Stimulated activated effector memory CD8-positive, alpha-beta T cell treated with anti-CD3 and anti-CD28 coated beads, Interleukin-12 subunit alpha, Interleukin-12 subunit beta, amount 100 ng/mL, for 72 hours (primary cell): ENCODE measurements around the gene ARPP21.

Experiments used
- ATAC-seq: fragments of 150-1000 bp; cut with Tn5 transposase; 2 replicates; pipeline ENCODE4 v1.10.0; 2021
- DNase-seq, 2 donors: peaks; one replicate each; pipeline ENCODE4 v3.0.0; 2021 to 2022; ENCODE audit warnings: low spot score in 2 of 2
- H3K27ac Mint-ChIP-seq: one replicate; pipeline ENCODE4 v1.8.0; 2022; ENCODE audit warnings: mild to moderate bottlenecking, mixed read lengths
- H3K36me3 Mint-ChIP-seq: one replicate; pipeline ENCODE4 v1.8.0; 2022; ENCODE audit warnings: mild to moderate bottlenecking, mixed read lengths
- H3K4me1 Mint-ChIP-seq: one replicate; pipeline ENCODE4 v1.8.0; 2022; ENCODE audit warnings: mixed read lengths
- H3K4me3 Mint-ChIP-seq: one replicate; pipeline ENCODE4 v1.8.0; 2022; ENCODE audit warnings: mild to moderate bottlenecking, mixed read lengths
- H3K9me3 Mint-ChIP-seq: one replicate; pipeline ENCODE4 v1.8.0; 2022; ENCODE audit warnings: mixed read lengths

Gene ARPP21

DNA sequence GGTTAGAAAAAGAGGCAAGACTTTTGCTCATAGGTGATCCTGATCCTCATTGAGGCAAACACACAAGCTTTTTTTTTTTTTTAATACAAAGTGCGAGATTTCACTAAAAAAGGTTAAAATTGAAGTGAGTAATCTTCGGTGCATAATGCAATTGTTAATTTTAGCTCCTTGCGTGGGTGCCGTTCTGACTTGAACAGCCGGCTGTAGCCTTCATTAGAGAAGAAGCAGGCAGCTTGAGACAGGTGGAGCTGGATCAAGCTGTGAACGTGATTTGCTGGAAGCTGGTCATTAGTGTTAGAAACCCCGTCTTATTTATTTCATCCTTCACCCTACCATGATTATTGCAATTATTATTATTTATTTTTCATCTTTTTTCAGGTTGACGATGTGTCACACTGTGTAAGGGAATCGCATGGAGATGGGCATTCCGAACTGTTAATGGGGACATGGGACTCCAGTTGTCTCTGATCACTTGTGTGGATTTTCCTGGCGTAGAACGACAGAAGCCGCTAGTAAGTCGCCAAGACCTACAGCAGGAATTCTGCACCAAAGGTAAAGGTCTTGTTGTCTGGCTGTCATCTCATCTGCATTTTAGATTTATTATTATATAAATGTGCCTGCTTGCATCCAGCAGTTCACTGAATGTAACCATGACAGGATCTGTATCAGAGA lies 40.2 kb downstream of the ARPP21 start:
- Mint-ChIP-seq H3K36me3 (no peaks in the 10 kb centered on the region), H3K4me3 (no peak overlapping the region), H3K9me3 (peaks cover 18% of the 10 kb centered on the region), H3K4me1 (no peaks in the 10 kb centered on the region), H3K27ac (no peak overlapping the region)
- no peak for ATAC-seq
- DNase-seq: no peak

DNA sequence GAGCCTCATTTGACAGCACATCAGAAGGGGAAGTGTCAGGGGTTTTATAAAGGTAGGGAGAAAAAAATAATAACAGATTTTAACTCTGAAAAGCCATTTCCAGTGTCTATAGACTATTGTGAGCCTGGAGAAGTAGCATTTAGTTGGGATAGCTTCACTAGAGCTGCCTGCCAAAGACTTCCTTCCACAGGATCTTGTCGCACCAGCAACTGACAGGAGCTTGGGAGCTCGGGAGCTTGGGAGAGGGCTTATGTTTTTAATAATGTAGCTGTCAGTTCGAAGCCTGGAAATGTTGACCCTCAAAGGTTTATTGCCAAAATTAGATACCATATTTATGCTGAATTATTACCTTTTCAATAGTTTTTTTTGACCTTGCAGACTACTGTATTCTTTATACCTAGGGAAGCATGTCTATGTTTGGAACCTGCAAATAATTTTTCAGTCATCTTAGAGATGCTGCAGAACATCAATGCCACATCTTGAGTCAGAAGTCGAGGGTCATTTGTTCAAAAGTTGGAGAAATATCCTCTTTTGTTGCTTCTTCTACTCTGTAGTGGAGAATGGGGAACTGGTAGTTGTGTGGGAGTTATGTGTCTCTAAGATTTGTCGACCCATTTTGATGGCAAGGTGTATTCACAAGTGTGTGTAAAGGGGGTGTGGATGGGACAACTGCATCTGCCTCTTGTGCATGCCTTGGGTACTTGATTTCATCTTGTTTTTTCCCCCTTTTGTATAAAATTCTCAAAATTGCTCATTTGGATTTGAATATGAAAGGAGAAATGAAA lies 41.7 kb downstream of the ARPP21 start:
- no peak for ATAC-seq
- peaks cover 18% of the 10 kb centered on the region for H3K9me3 Mint-ChIP-seq
- no peak overlapping the region for H3K4me3 Mint-ChIP-seq
- DNase-seq: no peak
- H3K36me3 Mint-ChIP-seq: no peaks in the 10 kb centered on the region
- H3K4me1 Mint-ChIP-seq: no peaks in the 10 kb centered on the region
- H3K27ac Mint-ChIP-seq: no peak overlapping the region

DNA sequence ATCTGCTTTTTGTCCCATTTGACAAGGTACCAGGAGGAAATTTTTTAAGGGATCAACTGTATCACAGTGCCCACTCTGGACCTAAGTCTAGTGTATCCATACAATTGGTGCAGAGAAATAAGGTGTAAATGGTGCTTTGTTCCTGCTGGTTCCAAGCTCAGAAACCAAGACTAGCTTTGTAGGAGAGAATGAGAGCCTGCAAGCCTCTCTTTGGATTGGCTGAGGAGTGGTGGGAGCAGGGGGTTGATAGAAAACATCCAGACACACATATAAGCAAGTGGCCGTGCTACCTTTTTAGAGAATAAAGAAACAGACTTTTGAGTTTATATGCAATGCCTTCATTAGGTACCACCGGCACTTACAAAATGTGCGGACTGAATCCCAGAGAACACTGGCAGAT lies 45.8 kb downstream of the ARPP21 start:
- Mint-ChIP-seq H3K4me3 (no peak overlapping the region), H3K9me3 (peaks cover 11% of the 10 kb centered on the region), H3K4me1 (no peaks in the 10 kb centered on the region), H3K36me3 (no peaks in the 10 kb centered on the region), H3K27ac (no peak overlapping the region)
- ATAC-seq (no peak), DNase-seq (no peak)

DNA sequence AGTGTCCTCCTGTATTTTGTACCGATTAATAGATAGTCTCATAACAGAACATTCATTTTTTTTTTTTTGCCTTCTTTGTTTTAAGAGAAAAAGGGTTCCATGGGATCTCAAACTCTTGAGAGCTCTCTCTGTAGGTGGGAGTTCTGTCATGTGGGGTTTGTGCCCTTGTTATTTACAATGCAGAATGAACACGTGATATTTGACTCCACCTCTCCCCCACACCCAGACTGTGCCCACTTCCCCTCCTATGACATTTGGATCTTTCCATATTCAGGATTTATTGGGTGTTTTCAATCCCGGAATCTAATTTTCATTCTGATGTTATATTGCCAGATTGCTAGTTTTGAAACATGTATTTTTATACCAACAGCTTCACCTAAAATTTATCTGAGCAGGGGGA lies 49.5 kb downstream of the ARPP21 start:
- Mint-ChIP-seq H3K4me1 (no peaks in the 10 kb centered on the region), H3K9me3 (peaks cover 12% of the 10 kb centered on the region), H3K27ac (no peak overlapping the region), H3K36me3 (no peaks in the 10 kb centered on the region), H3K4me3 (no peak overlapping the region)
- DNase-seq (no peak), ATAC-seq (no peak)

DNA sequence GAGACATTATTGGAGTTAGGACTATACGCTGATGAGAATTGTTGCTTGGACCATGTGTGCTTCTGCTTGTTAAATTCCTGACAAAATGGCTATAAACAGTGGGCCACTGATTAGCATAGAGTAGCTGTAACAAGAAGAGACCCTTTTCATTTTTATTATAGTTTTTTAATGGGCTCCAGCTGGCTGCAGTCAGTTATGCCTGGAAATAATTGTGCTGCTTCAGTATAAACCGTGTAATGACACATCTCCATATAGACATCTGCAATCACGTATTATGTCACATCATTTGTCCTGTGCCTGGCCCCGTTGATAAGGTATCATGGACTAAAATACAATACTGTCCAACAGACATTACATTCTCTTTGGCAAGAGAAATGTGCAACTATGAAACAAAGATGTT lies 50.9 kb downstream of the ARPP21 start:
- no peaks in the 10 kb centered on the region for H3K4me1 Mint-ChIP-seq
- no peak for DNase-seq
- no peaks in the 10 kb centered on the region for H3K36me3 Mint-ChIP-seq
- no peak for ATAC-seq
- peaks cover 12% of the 10 kb centered on the region for H3K9me3 Mint-ChIP-seq
- H3K4me3 Mint-ChIP-seq: no peak overlapping the region
- no peak overlapping the region for H3K27ac Mint-ChIP-seq

DNA sequence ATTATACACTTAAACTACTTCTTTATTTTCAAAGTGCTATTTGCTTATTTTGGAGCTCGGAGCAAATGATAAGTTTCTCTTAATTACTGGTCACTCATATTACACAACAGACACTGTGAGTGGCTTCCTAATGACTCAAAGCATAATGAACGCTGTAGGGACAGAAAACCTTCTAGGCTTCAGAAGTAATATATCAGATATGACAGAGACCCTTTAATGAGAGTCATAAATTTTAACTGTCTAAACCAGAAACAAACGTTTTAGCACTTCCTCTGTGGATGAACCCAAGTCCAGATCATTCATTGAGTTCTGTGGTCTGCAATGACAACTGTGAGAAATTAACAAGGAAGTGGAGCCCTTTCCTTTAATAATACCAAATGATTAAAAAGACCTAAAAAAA lies 66.6 kb downstream of the ARPP21 start:
- no peaks in the 10 kb centered on the region for H3K4me1 Mint-ChIP-seq
- H3K4me3 Mint-ChIP-seq: no peak overlapping the region
- ATAC-seq: no peak

DNA sequence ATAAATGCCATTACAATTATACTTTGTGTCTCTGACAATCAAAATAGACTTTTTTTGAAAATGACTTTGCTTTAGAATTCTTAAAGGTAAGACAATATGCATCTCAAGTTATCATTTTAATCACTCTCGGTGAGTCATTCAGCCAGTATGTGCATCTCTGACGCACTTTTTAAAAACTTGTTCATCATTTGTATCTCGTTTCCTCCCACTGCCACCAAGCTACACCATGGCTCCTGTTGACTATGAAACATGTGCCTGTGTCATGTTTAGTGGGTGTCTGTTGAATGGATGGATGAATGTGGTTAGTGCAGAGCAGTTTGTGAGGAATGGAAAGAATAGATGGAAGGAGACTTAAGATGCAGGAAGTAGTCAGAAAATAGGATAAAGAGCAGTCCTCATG lies 68.6 kb downstream of the ARPP21 start:
- H3K27ac Mint-ChIP-seq: no peak overlapping the region
- no peak for DNase-seq
- H3K4me3 Mint-ChIP-seq: no peak overlapping the region
- no peaks in the 10 kb centered on the region for H3K36me3 Mint-ChIP-seq
- H3K9me3 Mint-ChIP-seq: peaks cover 6% of the 10 kb centered on the region
- ATAC-seq: no peak
- no peaks in the 10 kb centered on the region for H3K4me1 Mint-ChIP-seq

More for the DNA sequence above, 66.6 kb downstream of the ARPP21 start:
- Mint-ChIP-seq H3K27ac (no peak overlapping the region), H3K9me3 (peaks cover 4% of the 10 kb centered on the region), H3K36me3 (no peaks in the 10 kb centered on the region)
- no peak for DNase-seq

DNA sequence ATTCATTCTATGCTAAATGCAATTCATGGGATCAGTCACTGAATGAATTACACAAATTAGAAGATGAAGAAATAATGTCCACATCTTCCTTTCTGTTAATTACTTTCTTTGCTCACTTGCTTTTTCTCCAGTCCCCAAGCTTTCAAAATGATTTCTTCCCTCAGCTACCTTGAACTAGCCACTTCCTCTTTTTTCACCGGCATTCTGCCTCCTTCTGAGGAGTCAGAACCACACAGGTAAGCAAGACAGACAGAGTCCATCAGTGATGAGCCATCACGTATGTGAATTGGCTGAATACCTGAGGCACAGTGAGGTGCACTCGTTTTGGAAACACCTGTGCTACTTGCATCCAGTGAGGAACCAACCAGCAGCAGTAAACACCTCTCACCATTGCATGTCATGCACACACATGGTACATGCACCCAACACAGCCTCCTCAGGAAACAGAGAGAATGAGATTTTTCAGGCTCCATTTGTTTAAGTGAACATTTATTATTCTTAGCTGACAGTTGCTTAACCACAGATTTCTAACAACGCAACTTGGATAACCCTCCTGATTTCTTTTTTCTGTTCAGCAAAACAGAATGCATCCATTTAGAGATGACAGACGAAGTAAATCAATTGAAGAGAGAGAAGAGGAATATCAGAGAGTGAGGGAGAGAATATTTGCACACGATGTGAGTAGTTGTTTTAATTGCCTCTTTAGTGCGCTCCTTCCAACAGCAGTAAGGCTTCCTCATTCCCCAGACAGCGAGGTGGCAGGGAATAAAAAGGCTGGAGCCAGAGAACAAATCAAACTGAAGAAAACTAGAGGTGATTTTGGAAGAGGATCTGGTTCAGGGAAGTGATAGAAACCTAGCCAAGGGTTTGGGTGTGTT lies 69.3 kb downstream of the ARPP21 start:
- Mint-ChIP-seq H3K4me3 (no peak overlapping the region), H3K36me3 (no peaks in the 10 kb centered on the region), H3K27ac (no peak overlapping the region), H3K4me1 (no peaks in the 10 kb centered on the region), H3K9me3 (peaks cover 6% of the 10 kb centered on the region)
- DNase-seq: no peak
- no peak for ATAC-seq

DNA sequence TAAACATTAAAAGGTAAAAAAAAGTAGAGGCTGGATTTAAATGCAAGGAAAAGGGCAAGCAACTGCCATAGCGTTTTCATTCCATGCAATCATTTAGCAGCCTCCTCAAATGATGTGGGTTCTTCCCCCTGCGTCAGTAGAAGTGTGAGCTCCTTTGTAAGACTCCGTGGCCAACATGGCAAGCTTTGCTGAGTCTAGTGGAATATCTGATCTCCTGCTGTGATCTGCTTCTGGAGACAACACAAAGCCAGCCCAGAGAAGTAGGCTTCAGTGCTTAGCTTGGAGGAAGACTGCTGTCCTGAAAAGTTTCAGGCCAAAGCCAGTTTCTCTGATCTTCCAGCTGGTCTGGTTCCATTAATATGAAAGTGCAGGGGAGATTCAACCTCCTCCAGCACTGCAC lies 70.4 kb downstream of the ARPP21 start:
- DNase-seq (no peak), ATAC-seq (no peak)
- H3K9me3 Mint-ChIP-seq: peaks cover 6% of the 10 kb centered on the region
- no peak overlapping the region for H3K27ac Mint-ChIP-seq
- H3K36me3 Mint-ChIP-seq: no peaks in the 10 kb centered on the region
- H3K4me3 Mint-ChIP-seq: no peak overlapping the region
- no peaks in the 10 kb centered on the region for H3K4me1 Mint-ChIP-seq

DNA sequence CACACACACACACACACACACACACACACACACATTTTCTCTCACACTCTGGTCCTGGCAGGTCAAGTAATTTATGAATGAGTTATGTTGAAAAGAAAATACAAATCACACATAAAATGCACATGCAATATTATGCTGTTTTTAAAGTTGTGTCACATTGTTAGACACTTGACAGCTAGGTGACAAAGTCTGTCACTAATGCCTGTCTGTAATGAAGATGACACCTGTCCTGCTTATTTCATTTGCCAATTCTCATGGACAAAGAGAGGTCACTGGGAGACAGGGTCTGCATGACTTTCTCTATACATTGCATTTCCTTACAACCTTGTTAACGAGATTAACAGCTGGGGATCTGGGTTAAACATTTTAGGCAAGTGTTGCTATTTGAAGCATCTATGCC lies 71.2 kb downstream of the ARPP21 start:
- no peak for DNase-seq
- H3K9me3 Mint-ChIP-seq: peaks cover 13% of the 10 kb centered on the region
- no peaks in the 10 kb centered on the region for H3K4me1 Mint-ChIP-seq
- no peaks in the 10 kb centered on the region for H3K36me3 Mint-ChIP-seq
- H3K27ac Mint-ChIP-seq: no peak overlapping the region
- no peak overlapping the region for H3K4me3 Mint-ChIP-seq
- ATAC-seq: no peak

DNA sequence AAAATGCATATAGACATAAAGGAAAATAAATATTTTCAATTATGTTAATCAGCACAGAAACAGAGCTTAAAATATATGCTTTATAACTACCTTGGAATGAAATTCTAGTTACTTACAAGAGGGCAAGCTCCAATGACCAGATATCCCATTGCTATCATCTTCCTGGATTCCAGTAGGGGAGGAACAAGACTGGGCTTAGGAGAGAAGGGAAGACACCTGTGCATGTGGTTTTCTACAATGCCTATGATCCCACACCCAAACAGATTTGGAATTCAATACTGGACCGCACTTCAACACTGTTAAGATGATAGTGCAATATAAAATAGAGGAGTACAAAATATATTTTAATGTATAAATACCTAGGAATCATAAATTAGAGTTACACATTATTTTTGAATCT lies 79.6 kb downstream of the ARPP21 start:
- Mint-ChIP-seq H3K4me3 (no peak overlapping the region), H3K9me3 (peaks cover 7% of the 10 kb centered on the region), H3K36me3 (no peaks in the 10 kb centered on the region), H3K4me1 (no peaks in the 10 kb centered on the region), H3K27ac (no peak overlapping the region)
- ATAC-seq: no peak
- DNase-seq: no peak

DNA sequence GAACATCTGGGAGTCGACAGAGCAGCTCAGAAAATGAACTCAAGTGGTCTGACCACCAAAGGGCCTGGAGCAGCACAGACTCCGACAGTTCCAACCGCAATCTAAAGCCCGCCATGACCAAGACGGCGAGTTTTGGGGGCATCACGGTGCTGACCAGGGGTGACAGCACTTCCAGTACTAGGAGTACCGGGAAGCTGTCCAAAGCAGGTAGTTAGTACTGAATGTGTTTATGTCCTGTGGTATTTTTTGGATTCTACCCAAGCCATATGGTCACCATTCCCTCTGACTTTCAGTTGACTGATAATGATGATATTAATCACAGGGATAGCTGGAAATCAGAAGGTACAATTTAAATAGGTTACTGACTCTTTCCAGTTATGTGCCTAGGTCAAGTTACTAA lies 82.3 kb downstream of the ARPP21 start:
- Mint-ChIP-seq H3K36me3 (no peaks in the 10 kb centered on the region), H3K4me3 (no peak overlapping the region), H3K9me3 (peaks cover 3% of the 10 kb centered on the region), H3K4me1 (no peaks in the 10 kb centered on the region), H3K27ac (no peak overlapping the region)
- ATAC-seq (no peak), DNase-seq (no peak)

DNA sequence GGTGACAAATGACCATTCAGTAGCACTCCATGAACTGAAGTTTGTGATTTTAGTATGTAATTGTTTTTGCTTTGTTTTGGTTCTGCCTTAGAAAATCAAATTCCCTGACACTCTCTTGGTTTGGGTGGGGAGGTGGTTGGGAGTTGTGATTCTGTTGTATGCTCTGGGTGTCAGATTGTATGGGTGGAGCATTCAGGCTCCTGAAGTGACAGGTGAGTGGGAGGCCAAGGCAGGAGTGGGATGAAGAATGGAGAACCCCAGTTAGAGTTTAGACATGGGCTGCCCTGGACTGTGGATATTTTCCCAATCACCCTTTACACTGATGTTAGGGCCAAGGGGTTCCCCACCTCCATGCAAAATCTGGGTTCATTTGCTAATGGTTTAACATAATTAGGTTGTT lies 83.6 kb downstream of the ARPP21 start:
- Mint-ChIP-seq H3K9me3 (peaks cover 3% of the 10 kb centered on the region), H3K4me3 (no peak overlapping the region), H3K4me1 (no peaks in the 10 kb centered on the region), H3K27ac (no peak overlapping the region), H3K36me3 (no peaks in the 10 kb centered on the region)
- ATAC-seq (no peak), DNase-seq (no peak)

DNA sequence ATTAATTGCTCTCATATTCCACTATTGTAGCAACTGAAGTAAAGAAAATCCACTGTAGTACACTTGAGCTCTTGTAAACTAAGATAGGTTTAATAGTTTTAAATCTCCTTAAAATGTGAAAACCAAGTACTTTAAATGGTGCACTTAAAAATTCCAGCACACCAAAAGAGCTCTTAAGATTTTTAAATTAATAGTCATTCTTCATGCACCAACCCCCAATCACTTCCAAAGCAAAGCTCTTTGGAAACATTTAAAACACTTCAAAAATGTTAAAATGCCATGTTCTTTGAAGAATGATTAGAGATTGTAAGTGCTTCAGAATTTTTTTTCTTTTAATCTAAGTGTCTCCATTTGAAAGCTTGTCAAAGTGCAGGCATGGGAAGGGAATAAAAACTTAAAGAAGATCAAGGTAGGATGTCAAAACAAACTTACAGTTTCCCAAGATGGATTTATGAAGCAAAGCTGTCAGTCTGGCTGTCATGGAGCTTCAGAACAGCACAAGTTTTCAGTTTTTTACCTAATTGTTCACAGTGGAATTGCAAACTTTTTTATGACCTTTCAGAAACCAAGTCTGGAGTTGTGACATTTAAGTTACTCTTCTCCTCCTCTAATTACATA lies 84.3 kb downstream of the ARPP21 start:
- no peak overlapping the region for H3K4me3 Mint-ChIP-seq
- H3K36me3 Mint-ChIP-seq: no peaks in the 10 kb centered on the region
- no peak for DNase-seq
- ATAC-seq: no peak
- H3K9me3 Mint-ChIP-seq: peaks cover 3% of the 10 kb centered on the region
- no peak overlapping the region for H3K27ac Mint-ChIP-seq
- H3K4me1 Mint-ChIP-seq: no peaks in the 10 kb centered on the region

DNA sequence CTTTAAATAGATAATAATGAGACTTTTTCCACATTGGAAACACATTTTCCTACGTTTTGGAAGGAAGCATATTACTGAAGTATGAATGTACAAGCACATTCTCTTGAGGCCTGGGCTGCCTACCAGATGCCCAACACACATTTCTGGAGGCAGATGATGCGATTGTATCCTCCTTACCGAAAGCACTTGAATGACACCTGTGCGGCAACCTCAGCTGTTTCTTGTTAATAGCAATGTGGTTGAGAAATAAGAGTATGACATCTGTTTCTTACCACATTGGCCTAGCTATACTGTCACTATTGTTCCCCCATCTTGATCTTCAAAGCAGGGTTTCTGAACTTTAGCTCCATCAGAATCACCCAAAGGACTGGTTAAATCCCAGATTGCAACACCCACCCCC lies 84.8 kb downstream of the ARPP21 start:
- DNase-seq: no peak
- ATAC-seq: no peak

More for the DNA sequence above, 84.8 kb downstream of the ARPP21 start:
- no peaks in the 10 kb centered on the region for H3K4me1 Mint-ChIP-seq
- peaks cover 3% of the 10 kb centered on the region for H3K9me3 Mint-ChIP-seq
- H3K27ac Mint-ChIP-seq: no peak overlapping the region
- H3K4me3 Mint-ChIP-seq: no peak overlapping the region
- no peaks in the 10 kb centered on the region for H3K36me3 Mint-ChIP-seq
